Type B pancreatic cell (in vitro differentiated cells): ENCODE results near the gene RUVBL1. TPM values are rescaled to one million over a fixed set of nuclear protein-coding genes. Genes with fewer than 3 reads are reported as not detected.

Experiments
- DNase-seq: peaks from one replicate; pipeline ENCODE4 v3.0.0; 2021; ENCODE audit warnings: mixed read lengths; ENCODE audit not compliant: unreplicated experiment; ENCODE audit errors: extremely low spot score
- H3K27ac Mint-ChIP-seq: 2 replicates; pipeline ENCODE4 v1.8.0; 2021; ENCODE audit warnings: mild to moderate bottlenecking, mixed read lengths
- H3K27me3 Mint-ChIP-seq: 2 replicates; pipeline ENCODE4 v1.8.0; 2021; ENCODE audit warnings: mixed read lengths
- H3K36me3 Mint-ChIP-seq: 2 replicates; pipeline ENCODE4 v1.8.0; 2021; ENCODE audit warnings: mixed read lengths
- H3K4me1 Mint-ChIP-seq: one replicate; pipeline ENCODE4 v1.8.0; 2021; ENCODE audit warnings: mixed read lengths; ENCODE audit not compliant: unreplicated experiment
- H3K4me3 Mint-ChIP-seq: 2 replicates; pipeline ENCODE4 v1.8.0; 2021; ENCODE audit warnings: mild to moderate bottlenecking, mixed read lengths
- H3K9me3 Mint-ChIP-seq: 2 replicates; pipeline ENCODE4 v1.8.0; 2021; ENCODE audit warnings: mixed read lengths
- CTCF ChIP-seq: fragments of 200-600 bp; sonication (generic); conservative IDR thresholded peaks from 2 replicates; pipeline ENCODE4 v1.5.0; 2021; ENCODE audit warnings: antibody characterized with exemption, mild to moderate bottlenecking
- total RNA-seq: library from RNA; stranded (reverse); gene quantifications from 2 replicates; pipeline ENCODE4 v1.2.1, GENCODE V29; 2021; ENCODE audit warnings: low replicate concordance

Gene RUVBL1
- total RNA-seq, 1 donor from 2014 or later = 61.1 TPM

GRCh38 chr3:128153156-128154041 is 29.8 kb upstream of the RUVBL1 start, which contains the start of gene EEFSEC:
TSS of gene EEFSEC (plus strand) at chr3:128153481. CDS start at chr3:128153508, 27 bp downstream.
- H3K27ac Mint-ChIP-seq = peak within 1 kb of the TSS; percentile 91
- peak within 1 kb of the TSS; percentile 92 for H3K4me3 Mint-ChIP-seq
- peak; percentile 22 for TF ChIP-seq CTCF
- H3K36me3 Mint-ChIP-seq = peaks cover 30% of the 10 kb centered on the region
- peaks cover 11% of the 10 kb centered on the region for H3K27me3 Mint-ChIP-seq
- peaks cover 16% of the 10 kb centered on the region for H3K9me3 Mint-ChIP-seq
- peaks cover 4% of the 10 kb centered on the region for H3K4me1 Mint-ChIP-seq
- DNase-seq = peak; percentile 83

GRCh38 chr3:128152419-128153155 is 29.0 kb upstream of the RUVBL1 start:
- no peak for TF ChIP-seq CTCF
- Mint-ChIP-seq H3K9me3 (peaks cover 10% of the 10 kb centered on the region), H3K4me1 (peaks cover 4% of the 10 kb centered on the region), H3K36me3 (peaks cover 24% of the 10 kb centered on the region), H3K27me3 (peaks cover 11% of the 10 kb centered on the region), H3K27ac (peak overlapping the region; percentile 91), H3K4me3 (peak overlapping the region; percentile 92)
- no peak for DNase-seq

GRCh38 chr3:128151758-128152274 is 28.2 kb upstream of the RUVBL1 start:
- Mint-ChIP-seq H3K27ac (no peak overlapping the region), H3K4me1 (peaks cover 4% of the 10 kb centered on the region), H3K4me3 (peak overlapping the region; percentile 69), H3K36me3 (peaks cover 18% of the 10 kb centered on the region), H3K9me3 (peaks cover 7% of the 10 kb centered on the region), H3K27me3 (peaks cover 11% of the 10 kb centered on the region)
- TF ChIP-seq CTCF = no peak
- no peak for DNase-seq

DNA sequence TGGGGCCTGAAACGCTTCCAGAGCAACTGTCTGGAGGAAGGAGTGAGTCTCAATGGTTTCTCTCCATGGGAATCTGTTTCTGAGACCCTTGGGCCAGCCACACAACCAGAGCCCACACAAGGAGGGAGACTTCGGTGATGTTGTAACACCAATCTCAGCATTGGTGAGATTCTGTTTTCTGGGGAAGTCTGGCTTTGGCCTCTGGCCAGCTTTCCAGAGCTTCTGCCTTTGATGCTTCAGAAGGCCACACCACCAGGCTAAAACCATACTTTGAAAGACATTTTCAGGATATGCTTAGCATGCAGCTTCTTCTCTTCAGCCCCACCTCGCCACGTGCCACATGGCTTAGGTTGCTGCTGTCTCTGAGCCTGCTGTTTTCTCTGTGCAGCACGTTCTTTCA is 26.0 kb upstream of the RUVBL1 start:
- Mint-ChIP-seq H3K4me1 (peaks cover 4% of the 10 kb centered on the region), H3K9me3 (peaks cover 5% of the 10 kb centered on the region), H3K27ac (no peak overlapping the region), H3K27me3 (peaks cover 19% of the 10 kb centered on the region), H3K36me3 (peaks cover 4% of the 10 kb centered on the region), H3K4me3 (no peak overlapping the region)
- TF ChIP-seq CTCF = no peak
- no peak for DNase-seq

DNA sequence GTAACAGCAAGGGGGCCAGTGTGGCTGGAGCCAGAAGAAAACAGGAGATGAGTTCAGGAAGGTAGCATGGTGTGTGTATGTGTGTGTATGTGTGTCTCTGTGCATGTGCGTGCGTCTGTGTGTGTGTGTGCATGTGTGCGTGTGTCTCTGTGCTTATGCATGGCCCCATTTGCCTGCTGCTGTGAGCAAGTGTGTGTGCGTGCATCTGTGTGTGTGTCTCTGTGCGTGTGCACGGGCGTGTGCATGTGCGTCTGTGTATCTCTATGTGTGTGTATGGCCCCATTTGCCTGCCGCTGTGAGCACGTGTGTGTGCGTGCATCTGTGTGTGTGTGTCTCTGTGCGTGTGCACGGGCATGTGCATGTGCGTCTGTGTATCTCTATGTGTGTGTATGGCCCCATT is 22.6 kb upstream of the RUVBL1 start:
- no peak overlapping the region for H3K4me3 Mint-ChIP-seq
- H3K27ac Mint-ChIP-seq = no peak overlapping the region
- peaks cover 18% of the 10 kb centered on the region for H3K27me3 Mint-ChIP-seq
- H3K4me1 Mint-ChIP-seq = no peaks in the 10 kb centered on the region
- H3K9me3 Mint-ChIP-seq = no peaks in the 10 kb centered on the region
- DNase-seq = no peak
- TF ChIP-seq CTCF = no peak
- no peaks in the 10 kb centered on the region for H3K36me3 Mint-ChIP-seq
